GM19025 (cell line): ENCODE measurements around the gene RARS2.
"Not testable (repeated sequence)": the region's sequence is repeated elsewhere in the genome, so short reads cannot be mapped to it uniquely, and the experiment has no call there.

Experiments used
- ATAC-seq: cut with Tn5 transposase; IDR thresholded peaks from one replicate; pipeline ENCODE4 v1.9.1; 2021; ENCODE audit warnings: mild to moderate bottlenecking, low read depth, moderate library complexity; ENCODE audit not compliant: unreplicated experiment

RARS2 gene, protein sequence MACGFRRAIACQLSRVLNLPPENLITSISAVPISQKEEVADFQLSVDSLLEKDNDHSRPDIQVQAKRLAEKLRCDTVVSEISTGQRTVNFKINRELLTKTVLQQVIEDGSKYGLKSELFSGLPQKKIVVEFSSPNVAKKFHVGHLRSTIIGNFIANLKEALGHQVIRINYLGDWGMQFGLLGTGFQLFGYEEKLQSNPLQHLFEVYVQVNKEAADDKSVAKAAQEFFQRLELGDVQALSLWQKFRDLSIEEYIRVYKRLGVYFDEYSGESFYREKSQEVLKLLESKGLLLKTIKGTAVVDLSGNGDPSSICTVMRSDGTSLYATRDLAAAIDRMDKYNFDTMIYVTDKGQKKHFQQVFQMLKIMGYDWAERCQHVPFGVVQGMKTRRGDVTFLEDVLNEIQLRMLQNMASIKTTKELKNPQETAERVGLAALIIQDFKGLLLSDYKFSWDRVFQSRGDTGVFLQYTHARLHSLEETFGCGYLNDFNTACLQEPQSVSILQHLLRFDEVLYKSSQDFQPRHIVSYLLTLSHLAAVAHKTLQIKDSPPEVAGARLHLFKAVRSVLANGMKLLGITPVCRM

DNA sequence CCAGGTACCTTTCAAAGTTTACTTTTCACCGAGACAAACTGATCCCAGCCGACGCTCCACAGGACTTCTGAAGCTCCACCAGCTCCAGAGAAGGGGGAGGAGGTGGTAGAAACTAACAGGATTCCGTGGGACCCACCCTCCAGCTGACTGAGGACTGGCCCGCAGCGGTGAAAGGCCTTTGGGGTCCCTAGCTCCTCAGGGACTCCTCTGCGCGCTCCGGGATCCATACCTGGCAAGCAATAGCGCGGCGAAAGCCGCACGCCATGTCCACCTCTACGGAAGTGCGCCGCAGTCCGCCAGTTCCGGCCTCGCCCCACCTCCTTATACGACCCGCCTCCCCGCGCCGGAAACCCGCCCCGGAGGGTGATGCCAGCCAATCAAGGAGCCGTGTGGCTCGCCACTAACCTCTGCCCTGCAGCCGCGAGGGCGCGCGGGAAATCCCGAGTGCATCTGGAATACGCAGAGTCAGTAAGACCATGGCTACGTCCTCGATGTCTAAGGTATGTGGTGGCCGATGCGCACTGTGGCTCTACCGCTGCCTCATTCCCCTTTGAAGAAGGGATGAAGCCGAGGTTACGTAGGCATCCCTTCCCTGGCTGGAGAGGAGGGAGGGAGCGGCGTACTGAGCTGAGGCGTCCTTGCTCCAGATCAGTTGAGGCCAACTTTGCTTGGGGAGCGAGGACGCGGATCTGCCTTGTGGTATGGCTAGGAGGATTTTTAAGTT is at the start of gene RARS2, which contains the start of gene ORC3:
TSS of gene RARS2 (minus strand) at position 295 of the 724 bp plus-strand sequence. CDS start at position 265, 30 bp downstream.
TSS of gene ORC3 (plus strand) at position 443 of the 724 bp plus-strand sequence. CDS start at position 477, 34 bp downstream.
- ATAC-seq: peak; percentile 100

DNA sequence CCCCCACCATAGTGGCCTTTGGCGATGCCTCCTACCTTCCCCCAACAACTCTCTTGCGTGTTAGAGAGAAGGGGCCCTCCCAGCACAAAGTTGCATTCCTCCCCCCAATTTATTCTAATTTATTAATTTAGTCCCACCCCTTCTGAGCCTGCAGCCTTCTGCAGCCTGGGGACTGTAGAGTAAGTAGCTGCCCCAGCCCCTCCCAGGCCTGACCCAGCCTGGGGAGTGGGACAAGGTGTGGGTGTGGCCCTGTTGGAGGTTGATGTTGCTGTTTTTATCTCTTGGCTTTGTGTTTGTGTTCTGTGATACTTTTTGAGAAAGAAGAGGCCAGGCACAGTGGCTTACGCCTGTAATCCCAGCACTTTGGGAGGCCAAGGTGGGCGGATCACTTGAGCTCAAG is 49.6 kb upstream of the RARS2 start:
- no peak for ATAC-seq

DNA sequence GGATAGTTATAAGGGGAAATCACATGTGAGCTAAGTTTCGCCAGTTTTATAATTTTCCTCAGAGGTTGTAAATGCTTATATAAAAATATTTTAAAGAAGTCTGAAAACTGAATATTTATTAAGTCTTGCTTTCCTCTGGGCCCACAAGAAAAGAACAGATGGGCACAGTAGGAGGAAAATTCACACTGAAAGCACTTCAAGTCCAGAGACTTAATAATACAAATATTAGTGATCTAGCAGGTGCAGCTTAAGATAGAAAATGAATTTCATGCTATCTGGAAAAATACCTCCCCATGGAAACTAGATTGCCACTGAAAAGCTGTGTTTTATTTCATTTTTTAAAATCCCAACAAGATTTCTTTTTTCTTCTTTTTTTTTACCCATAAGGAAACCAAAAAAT is 47.3 kb upstream of the RARS2 start:
- no peak for ATAC-seq

DNA sequence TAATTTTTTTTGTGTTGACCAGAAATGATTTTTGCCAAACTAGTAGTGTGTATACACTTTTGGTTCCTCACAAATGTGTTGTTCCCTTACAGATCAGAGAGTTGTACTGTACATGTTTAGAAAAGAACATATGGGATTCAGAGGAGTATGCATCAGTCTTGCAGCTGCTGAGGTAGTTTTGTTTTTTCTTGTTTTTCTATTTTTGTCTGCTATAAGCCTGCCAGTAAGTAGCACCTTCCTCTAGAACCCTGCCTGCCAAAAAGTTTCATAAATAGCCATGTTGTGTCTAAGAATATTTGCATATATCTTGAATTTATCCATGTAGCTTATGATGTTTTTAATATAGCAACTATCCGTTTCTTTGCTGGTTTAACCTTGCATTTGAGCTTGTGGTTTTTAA is 46.5 kb upstream of the RARS2 start:
- no peak for ATAC-seq

DNA sequence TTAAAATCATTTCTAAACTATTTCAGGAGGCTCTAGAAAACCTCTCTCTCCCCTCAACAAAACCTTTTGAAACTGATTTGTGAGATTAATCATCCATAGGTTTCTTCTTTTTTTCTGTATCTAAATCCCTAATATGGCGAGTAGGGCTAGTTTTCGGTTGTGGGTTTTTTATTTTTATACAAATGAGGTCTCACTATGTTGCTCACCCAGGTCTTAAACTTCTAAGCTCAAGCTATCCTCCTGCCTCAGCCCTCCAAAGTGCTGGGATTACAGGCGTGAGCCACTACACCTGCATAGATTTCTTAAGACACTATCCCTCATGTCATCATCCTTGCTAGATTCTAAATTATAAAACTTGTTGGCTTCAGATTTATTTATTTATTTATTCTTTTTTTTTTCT is 44.1 kb upstream of the RARS2 start:
- ATAC-seq: no peak

DNA sequence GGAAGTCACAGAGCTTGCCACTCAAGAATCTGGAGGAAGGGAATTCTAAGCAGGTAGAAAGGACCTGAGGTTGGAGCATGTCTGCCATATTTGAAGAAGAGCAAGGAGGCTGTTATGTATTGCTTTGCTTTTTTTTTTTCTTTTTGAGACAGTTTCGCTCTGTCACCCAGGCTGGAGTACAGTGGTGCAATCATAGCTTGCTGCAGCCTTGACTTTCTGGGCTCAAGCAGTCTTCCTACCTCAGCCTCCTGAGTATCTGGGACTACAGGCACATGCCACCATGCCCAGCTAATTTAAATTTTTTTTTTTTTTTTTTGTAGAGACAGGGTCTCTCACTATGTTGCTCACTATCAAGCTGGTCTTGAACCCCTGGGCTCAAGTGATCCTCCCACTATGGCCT is 41.0 kb upstream of the RARS2 start:
- ATAC-seq: no peak

DNA sequence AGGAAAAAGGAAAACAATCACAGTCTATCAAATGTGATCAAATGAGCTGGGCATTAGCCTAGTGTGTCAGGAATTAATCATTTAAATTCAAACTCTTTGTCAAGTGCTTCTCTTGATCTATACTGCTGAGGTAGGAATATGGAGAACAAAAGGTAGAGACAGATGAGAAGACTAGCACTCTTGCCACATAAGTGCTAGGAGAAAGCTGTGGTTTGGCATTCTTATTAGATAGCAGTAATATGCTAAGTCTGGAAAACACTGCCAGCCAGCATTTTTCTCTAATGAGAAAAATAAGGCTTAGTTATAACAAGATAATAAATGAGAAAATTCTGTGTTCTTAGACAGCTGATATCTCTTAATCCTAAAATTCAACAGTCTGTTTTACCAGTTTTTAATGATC is 39.1 kb upstream of the RARS2 start:
- no peak for ATAC-seq

DNA sequence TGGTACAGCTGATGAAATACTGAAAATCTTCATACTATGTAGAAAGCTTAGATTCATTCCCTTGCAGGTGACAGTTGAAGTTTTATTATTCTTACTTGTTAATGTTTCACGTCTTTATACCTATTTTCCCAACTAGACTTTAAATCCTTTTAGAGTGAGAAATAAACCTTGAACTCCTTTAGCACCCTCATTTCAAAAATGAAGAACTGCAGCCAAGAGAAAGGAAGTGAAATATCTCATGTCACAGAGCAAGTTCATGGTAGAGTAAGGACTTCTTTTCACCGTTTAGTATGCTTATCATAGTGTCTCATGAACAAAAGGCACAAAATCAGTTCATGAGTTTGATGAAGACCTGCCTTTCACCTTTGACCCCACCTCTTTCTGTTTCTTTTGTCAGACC is 38.6 kb upstream of the RARS2 start:
- ATAC-seq: no peak

DNA sequence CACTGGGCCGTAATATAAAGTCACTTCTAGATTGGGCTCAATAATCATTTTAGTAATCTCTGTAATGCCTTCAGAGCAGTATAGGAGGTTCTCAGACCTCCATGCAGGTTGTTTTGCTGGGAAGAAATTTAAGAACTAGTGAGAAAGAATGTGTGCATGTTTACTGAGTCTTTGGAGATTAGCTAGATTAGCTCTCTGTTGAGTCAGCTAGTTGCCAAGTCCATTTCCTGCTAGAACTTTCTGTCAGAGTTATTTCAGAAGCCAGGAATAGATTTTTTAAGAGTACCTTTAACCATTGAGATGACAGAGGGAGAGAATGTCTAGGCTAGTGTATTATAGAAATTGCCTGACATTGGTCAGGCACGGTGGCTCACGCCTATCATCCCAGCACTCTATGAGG is 33.5 kb upstream of the RARS2 start:
- no peak for ATAC-seq

DNA sequence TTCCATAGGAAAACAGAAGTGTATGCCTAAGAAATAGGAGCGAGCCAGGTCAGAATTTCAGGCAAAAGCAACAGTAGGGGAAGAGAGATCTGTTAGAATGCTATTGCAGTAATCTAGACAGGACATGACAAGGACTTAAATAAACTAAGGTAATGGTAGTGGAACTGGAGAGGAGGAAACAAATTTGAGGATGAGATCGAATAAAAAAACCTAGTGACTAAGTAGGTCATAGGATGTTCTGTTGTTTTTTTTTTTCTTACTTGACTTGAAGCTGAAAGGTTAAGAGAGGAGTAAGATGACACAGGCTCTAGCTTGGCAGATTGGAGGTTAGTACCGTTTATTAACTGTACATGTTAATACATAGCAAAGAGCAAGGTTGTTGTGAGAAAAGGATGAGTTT is 28.7 kb upstream of the RARS2 start:
- no peak for ATAC-seq

DNA sequence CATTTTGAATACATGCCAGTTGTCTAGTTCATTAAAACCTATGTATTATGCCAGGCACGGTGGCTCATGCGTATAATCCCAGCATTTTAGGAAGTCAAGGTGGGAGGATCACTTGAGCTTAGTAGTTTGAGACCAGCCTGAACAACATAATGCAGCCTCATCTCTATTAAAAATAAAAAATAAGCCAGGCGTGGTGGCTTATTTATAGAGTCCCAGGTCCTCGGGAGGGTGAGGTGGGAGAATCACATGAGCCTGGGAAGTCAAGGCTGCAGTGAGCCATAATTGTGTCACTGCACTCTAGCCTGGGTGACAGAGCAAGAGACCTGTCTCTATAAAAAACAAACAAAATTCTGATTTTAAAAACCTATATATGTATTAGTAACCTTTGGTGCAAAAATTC is 27.6 kb upstream of the RARS2 start:
- ATAC-seq: no peak

DNA sequence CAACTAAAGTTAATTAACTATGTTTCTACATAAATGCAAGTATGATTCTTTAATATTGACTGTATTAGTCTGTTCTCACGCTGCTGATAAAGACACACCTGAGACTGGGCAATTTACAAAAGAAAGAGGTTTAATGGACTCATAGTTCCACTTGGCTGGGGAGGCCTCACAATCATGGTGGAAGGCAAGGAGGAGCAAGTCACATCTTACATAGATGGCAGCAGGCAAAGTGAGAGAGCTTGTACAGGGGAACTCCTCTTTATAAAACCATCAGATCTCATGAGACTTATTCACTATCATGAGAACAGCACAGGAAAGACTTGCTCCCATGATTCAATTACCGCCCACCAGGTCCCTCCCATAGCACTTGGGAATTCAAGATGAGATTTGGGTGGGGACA is 23.2 kb upstream of the RARS2 start:
- ATAC-seq: not testable (repeated sequence)

DNA sequence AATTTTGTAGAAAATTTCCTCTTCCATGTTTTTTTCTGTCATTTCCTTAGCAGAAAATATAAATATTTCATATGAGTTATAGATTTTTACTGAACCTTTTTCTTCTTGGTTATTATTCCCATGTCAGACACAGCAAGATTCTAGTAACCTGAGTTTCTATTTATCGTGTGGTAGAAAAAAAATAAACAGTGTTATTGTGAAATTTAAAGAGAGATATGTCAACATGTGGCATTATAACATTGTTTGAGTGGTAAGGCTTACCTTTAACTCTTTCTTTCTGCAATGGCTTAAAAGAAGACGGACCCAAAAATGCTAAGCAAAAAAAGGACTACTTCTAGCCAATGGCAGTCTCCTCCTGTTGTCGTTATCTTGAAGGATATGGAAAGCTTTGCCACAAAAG is 19.0 kb upstream of the RARS2 start:
- ATAC-seq: no peak

DNA sequence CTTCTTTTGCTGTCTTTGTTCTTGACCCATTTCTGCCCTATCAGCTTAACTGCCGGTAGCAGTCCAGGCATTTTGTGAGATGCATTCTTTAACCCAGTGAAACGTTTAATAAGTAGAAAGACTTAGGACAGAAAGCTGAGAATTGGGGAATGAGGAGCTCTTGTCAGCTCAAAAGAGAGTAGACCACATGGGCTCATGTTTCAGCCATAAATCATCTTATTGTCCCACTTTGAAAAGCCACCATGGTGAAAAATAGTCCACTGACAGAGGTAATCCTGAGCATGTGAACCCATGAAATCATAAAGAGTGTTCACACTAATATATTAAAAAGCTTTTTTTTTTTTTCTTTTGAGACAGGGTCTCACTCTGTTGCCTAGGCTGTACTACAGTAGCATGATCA is 16.4 kb upstream of the RARS2 start:
- ATAC-seq: no peak

DNA sequence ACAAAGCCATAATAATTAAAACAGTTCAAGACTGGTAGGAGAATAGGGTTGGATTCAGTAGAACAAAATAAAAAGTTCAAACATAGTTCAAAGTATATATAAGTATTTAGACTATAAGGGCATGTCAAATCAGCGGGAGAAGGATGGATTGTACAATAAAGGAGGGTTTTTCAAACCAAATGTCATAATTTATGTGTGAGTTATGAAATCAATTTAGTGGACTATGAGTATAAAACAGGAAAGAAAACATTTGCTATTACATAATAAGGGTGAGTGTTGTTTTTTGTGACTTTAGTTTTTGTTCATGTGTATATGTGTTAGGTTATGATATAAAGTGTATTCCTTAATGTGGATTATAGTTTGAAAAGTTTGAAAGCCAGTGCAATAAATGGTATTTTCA is 10.8 kb upstream of the RARS2 start:
- ATAC-seq: no peak

DNA sequence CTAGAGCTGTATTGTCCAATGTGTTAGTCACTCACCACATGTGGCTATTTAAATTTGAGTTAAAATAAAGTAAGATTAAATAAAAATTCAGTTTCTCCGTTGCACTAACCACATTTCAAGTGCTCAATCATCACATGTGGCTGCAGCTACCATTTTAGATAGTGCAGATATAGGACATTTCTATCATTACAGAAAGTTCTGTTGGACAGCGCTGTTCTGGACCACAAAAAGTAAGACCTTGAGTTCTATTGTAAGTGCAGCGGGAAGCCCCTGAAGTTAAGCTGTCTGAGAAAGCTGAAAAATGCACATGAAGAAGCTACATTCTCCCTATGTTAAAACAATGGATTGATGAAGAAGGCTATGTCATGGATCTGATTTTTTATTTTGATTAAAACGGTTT is 1.2 kb upstream of the RARS2 start:
- ATAC-seq: no peak

DNA sequence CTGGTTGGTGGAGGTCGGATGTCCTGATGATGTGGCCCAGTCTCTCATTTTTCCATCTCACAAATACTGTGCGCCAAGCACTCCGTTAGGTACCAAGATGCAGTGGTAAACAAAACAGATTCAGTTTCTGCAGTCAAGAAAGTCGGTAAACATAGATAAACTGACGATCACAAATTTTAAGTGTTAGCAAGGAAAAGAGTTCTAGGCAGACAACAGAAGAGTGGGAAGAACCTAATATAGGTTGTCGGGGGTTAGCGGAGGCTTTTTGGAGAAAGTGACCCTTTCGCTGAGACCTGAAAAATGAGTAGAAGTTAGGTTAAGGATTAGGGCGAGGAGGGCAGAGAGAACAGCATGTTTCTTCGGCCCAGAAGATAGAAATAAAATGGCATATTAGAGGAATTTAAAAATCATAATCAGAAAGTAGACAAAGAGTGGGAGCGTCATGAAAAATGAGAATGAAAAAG is 662 bp upstream of the RARS2 start:
- no peak for ATAC-seq

DNA sequence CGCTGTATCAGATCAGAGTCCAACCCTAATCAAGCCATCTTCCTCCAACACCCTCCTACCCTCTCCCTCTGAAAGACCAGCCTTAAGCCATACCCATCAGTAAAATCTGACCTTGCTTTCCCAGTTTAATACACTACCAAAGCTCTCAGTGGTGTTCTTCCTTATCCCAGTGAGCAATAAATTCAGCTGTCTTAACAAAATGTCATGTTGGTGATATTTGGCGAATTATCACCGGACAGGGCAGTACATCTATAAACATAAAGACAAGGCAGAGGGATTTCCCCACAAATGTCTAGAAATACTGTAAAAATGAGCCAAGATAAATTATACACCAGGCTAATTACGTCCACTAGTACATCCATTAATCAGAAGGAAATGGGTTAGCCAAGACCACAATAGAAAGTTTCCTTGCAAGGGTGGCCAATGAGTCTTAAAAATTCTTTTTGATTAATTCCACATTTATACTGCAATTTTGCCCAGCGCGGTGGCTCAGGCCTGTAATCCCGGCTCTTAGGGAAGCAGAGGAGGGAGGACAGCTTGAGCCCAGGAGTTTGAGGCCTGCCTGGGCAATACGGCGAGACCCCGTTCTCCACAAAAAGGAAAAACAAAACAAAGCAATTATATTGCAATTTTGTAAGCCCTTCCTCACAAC is 905 bp downstream of the RARS2 start:
- ATAC-seq: no peak

DNA sequence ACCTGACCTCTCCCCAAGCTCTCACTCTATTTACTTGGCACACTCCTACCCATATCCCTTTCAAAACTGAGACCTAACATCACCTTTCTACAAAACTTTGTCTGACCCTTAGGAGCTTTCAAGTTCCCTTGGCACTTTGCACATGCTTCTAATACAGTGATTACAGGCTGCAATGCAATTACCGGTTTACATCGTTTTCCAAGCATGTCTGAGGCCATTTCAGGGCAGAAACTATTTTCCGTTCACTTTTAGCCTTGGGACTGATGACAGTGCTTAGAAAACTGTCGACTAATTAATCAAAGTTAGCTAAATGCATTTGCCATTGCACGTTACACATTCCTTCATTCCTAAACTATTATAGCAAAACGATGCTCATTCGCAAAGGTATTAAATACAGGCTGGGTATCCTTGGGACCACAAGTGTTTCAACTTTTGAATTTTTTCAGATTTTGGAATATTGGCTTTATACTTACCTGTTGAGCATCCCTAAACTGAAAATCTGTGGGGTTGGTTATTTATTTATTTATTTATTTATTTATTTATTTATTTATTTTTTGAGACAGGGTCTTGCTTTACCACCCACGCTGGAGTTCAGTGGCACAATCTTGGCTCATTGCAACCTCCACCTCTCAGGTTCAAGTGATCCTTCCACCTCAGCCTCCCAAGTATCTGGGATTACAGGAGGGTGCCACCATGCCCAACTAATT is 3.3 kb downstream of the RARS2 start:
- no peak for ATAC-seq

DNA sequence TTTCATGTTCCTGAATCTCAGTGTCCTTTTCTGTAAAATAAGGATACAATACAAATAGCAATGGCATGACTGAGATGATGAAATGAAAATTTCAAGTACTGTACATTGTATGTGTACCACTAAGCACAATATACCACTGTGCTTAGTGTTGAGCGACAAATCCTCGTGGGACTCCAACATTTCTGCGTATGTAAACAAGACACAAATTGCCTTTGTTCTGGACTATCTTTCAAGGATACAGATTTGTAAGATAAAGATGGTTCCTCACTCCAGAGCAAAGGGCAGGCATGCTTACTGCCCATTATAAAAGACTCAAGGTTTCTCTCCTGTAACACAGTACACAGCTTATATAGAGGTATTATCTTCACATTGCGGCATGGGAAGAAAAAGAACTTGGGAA is 6.0 kb downstream of the RARS2 start:
- ATAC-seq: no peak
